ENCODE measurements around the gene TCTN3. TPM values are rescaled to one million over a fixed set of nuclear protein-coding genes. Genes with fewer than 3 reads are reported as not detected.

Gene TCTN3
- total and polyA plus RNA-seq, 2 of the 4 experiments (the other 2 are of a cell fraction), result 26.9 to 35.1 TPM

- in situ Hi-C loops (cut with MboI; ENCODE audit: low sequenced_read_pairs), result no loop called here
- CTCF ChIA-PET, result interaction anchor here (0.6 kb wide), 1 partner anchor 10 kb away, joined by 3 read pairs; no protein-coding TSS in a partner anchor
Measured at GRCh38 chr10:95674643-95675042, 19.1 kb downstream of the TCTN3 start.

More at GRCh38 chr10:95674643-95675042, 19.1 kb downstream of the TCTN3 start:
- H2BK15ac ChIP-seq (ENCODE audit: low read depth, low read length), result no peak overlapping the region
- H3K4me3 ChIP-seq (ENCODE audit: insufficient read depth, low read depth, low read length), result no peak overlapping the region
- H3K9me3 ChIP-seq (ENCODE audit: control insufficient read depth, insufficient read depth, low read length), result no peaks in the 10 kb centered on the region
- no peaks in the 10 kb centered on the region for H3K4me1 ChIP-seq (ENCODE audit: control insufficient read depth, insufficient read depth, low read length)
- ATAC-seq (ENCODE audit: low read depth) (no peak), DNase-seq (no peak)
- no peak overlapping the region for H2AFZ ChIP-seq (replicated peaks; ENCODE audit: low read length, poor library complexity)
- TF ChIP-seq RFX5 (IDR thresholded peaks at IDR 0.05; ENCODE audit: low read depth, low read length) (no peak), MAFK (IDR thresholded peaks at IDR 0.05; ENCODE audit: low read depth, low read length) (no peak), RCOR1 (IDR thresholded peaks at IDR 0.05; ENCODE audit: insufficient replicate concordance, low read length) (no peak), ELK1 (IDR thresholded peaks at IDR 0.05; ENCODE audit: borderline replicate concordance, low read depth, low read length) (no peak), MAZ (IDR thresholded peaks at IDR 0.05; ENCODE audit: borderline replicate concordance, low read depth, low read length) (no peak), MXI1 (IDR thresholded peaks at IDR 0.05; ENCODE audit: borderline replicate concordance, low read depth, low read length) (no peak), POLR2A (IDR thresholded peaks at IDR 0.05; ENCODE audit: low read depth, low read length) (no peak), USF2 (IDR thresholded peaks at IDR 0.05; ENCODE audit: low read depth, low read length) (no peak), FOS (IDR thresholded peaks at IDR 0.05; ENCODE audit: low read depth, low read length) (no peak), CHD1 (IDR thresholded peaks at IDR 0.05; ENCODE audit: low read depth, low read length) (no peak), NFE2L2 (IDR thresholded peaks at IDR 0.05; ENCODE audit: low read depth, low read length) (no peak), SMC3 (IDR thresholded peaks at IDR 0.05; ENCODE audit: low read depth, low read length) (no peak), CTCF (conservative IDR thresholded peaks at IDR 0.05; ENCODE audit: low read depth, low read length) (no peak)
- no peak overlapping the region for H2BK5ac ChIP-seq (ENCODE audit: low read depth, low read length, poor library complexity, severe bottlenecking)
- H3K4me2 ChIP-seq (ENCODE audit: low read depth, low read length), result no peak overlapping the region
- H3K18ac ChIP-seq (ENCODE audit: low read depth, low read length), result no peak overlapping the region
- POLR2A ChIA-PET (ENCODE audit: unreplicated experiment), result no interaction called here
- no peak overlapping the region for H2AK5ac ChIP-seq (ENCODE audit: low read depth, low read length)
- H3K23ac ChIP-seq (ENCODE audit: low read depth, low read length), result no peak overlapping the region
- H3K56ac ChIP-seq (ENCODE audit: extremely low read depth, insufficient read depth, low read length), result no peak overlapping the region
- H3K79me1 ChIP-seq (ENCODE audit: low read depth in 1 of 2, low read length in 2 of 2), result no peaks in the 10 kb centered on the region
- H4K5ac ChIP-seq (ENCODE audit: low read depth, low read length), result no peak overlapping the region
- no CpG with 5 or more reads among the region's 1 CpG for WGBS, 2 experiments (ENCODE audit: extremely low coverage in 2 of 2, insufficient read length in 1 of 2)
- H4K91ac ChIP-seq (ENCODE audit: insufficient read depth, low read depth, low read length), result no peak overlapping the region
- H4K8ac ChIP-seq (ENCODE audit: low read depth in 2 of 2, low read length in 2 of 2), result no peak overlapping the region
- H3K9ac ChIP-seq (ENCODE audit: low read depth, low read length), result no peak overlapping the region
- no peak overlapping the region for H3K4ac ChIP-seq (ENCODE audit: low read depth, low read length)
- H2BK20ac ChIP-seq (ENCODE audit: low read depth, low read length), result no peak overlapping the region
- no peaks in the 10 kb centered on the region for H3K9me1 ChIP-seq (ENCODE audit: insufficient read depth, low read length)
- dilution Hi-C loops (cut with HindIII; ENCODE audit: low sequenced_read_pairs, unreplicated experiment), result no loop called here
- H4K20me1 ChIP-seq (ENCODE audit: insufficient read depth, low read length), result no peaks in the 10 kb centered on the region
- intact Hi-C loops (cut with micrococcal nuclease), result loop anchor here (10.0 kb wide), 1 partner anchor 50 kb away; no protein-coding TSS in a partner anchor
- H3K36me3 ChIP-seq (ENCODE audit: control insufficient read depth, insufficient read depth, low read length), result 0 out of 2 replicates have a peak, but pooled peaks cover 3% of the 10 kb centered on the region
- no peak overlapping the region for H2BK120ac ChIP-seq (ENCODE audit: low read depth, low read length)
- no peak overlapping the region for H2AK9ac ChIP-seq (replicated peaks; ENCODE audit: low read depth, low read length, poor library complexity)
- H3K27me3 ChIP-seq (ENCODE audit: control insufficient read depth, insufficient read depth, low read length), result no peaks in the 10 kb centered on the region
- BruUV-seq (replicated peaks), result no TSS peak
- H3K27ac ChIP-seq (ENCODE audit: insufficient read depth, low read length), result no peak overlapping the region
- no peak overlapping the region for H3K14ac ChIP-seq (replicated peaks; ENCODE audit: low read depth, low read length)
